ENCODE measurements around the gene EXOC3L4. TPM values are rescaled to one million over a fixed set of nuclear protein-coding genes. Genes with fewer than 3 reads are reported as not detected.

Gene EXOC3L4
- total and polyA plus RNA-seq, 9 of the 15 experiments (the other 6 are each of a cell fraction or from before 2014, with no cell fraction given), result 0.10 to 6.7 (median 0.98) TPM; not detected in 1

DNA sequence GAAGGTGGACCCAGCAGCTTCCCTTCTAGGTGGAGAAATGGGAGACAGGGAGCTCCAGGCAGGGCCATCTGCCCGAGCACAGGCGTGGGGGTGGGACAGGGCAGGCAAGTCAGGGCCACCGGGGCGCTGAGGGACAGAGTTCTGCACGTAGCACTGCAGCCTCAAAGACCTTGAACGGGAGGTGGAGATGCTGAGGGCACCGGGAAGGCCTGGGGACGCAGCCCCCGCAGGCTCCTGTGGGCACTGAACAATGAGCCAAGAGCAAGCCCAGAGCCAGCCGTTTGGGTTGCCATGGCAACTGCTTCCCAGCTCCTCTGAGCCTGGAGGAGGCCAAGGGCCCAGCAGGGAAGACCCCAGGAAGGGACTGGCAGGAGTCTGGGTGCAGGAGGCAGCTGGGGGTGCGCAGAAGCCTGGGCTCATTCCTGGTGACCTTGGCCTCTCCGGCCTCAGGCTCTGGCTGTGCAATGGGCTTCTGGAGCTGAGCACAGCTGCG, 7.1 kb upstream of the EXOC3L4 start:
- 29% methylated on average over 10 of the region's 13 CpGs for WGBS (ENCODE audit: insufficient coverage, low coverage, missing lambda C conversion rate)
- H3K79me2 ChIP-seq (ENCODE audit: control insufficient read depth, insufficient read depth, low read length), result no peaks in the 10 kb centered on the region
- ChIA-PET POLR2A (interaction anchor here (0.6 to 1.3 kb wide), 2 partner anchors 11 to 14 kb away, joined by 3 to 7 read pairs; no protein-coding TSS in a partner anchor), CTCF (ENCODE audit: low intra/inter-chr PET ratio) (no interaction called here)
- no peaks in the 10 kb centered on the region for H3K9me1 ChIP-seq (ENCODE audit: control insufficient read depth, insufficient read depth, low read length)
- no peak for ATAC-seq
- H3K4me1 ChIP-seq (replicated peaks in 1 of 2; ENCODE audit: control insufficient read depth in 2 of 2, insufficient read depth in 2 of 2, low read length in 2 of 2), result peaks cover 8 to 69% of the 10 kb centered on the region in 2 experiments; a peak in 4 of 5 replicates
- no peak overlapping the region for H3K4me3 ChIP-seq
- H3K4me2 ChIP-seq (ENCODE audit: insufficient read depth, low read length), result no peak overlapping the region
- in situ Hi-C loops (cut with MboI) (loop anchor here (10.0 kb wide), 1 partner anchor 447 kb away; no protein-coding TSS in a partner anchor), intact Hi-C loops (cut with micrococcal nuclease) (no loop called here)
- no TSS peak for BruUV-seq (replicated peaks)
- peaks cover 0 to 8% of the 10 kb centered on the region in 2 experiments; a peak in 1 of 5 replicates for H3K27me3 ChIP-seq (ENCODE audit: control insufficient read depth in 2 of 2, insufficient read depth in 2 of 2, low read length in 2 of 2)
- FAIRE-seq, result no peak
- no peak overlapping the region for H3K27ac ChIP-seq (ENCODE audit: extremely low read depth, low read depth, low read length)
- H2AFZ ChIP-seq (ENCODE audit: low read depth, low read length), result no peak overlapping the region
- no peaks in the 10 kb centered on the region for H3K9me3 ChIP-seq (replicated peaks; ENCODE audit: control insufficient read depth, insufficient read depth, low read depth, low read length)
- no peaks in the 10 kb centered on the region for H4K20me1 ChIP-seq (replicated peaks; ENCODE audit: control insufficient read depth, insufficient read depth, low read length)
- no peaks in the 10 kb centered on the region for H3K36me3 ChIP-seq (ENCODE audit: control insufficient read depth, insufficient read depth, low read length)
- DNase-seq (ENCODE audit: extremely low read depth in 1 of 4, low spot score in 3 of 4), result no peak
- no peak overlapping the region for H3K9ac ChIP-seq (ENCODE audit: insufficient read depth in 1 of 2, low read depth in 2 of 2, low read length in 2 of 2)
- TF ChIP-seq RFX1 (IDR thresholded peaks at IDR 0.05), result peak; percentile 83
- no peak for TF ChIP-seq ZNF668 (CRISPR knock-in tag; IDR thresholded peaks at IDR 0.05)

GRCh38 chr14:103088921-103089320, 5.6 kb upstream of the EXOC3L4 start:
- Histone ChIP-seq H3K4me1 (replicated peaks in 1 of 2; ENCODE audit: control insufficient read depth in 2 of 2, insufficient read depth in 2 of 2, low read length in 2 of 2) (peaks cover 8 to 75% of the 10 kb centered on the region in 2 experiments; a peak in 4 of 5 replicates), H3K9me3 (replicated peaks; ENCODE audit: control insufficient read depth, insufficient read depth, low read depth, low read length) (no peaks in the 10 kb centered on the region), H3K36me3 (ENCODE audit: control insufficient read depth, insufficient read depth, low read length) (no peaks in the 10 kb centered on the region), H3K27ac (ENCODE audit: extremely low read depth, low read depth, low read length) (no peak overlapping the region), H3K79me2 (ENCODE audit: control insufficient read depth, insufficient read depth, low read length) (no peaks in the 10 kb centered on the region), H3K27me3 (ENCODE audit: control insufficient read depth in 2 of 2, insufficient read depth in 2 of 2, low read length in 2 of 2) (peaks cover 0 to 8% of the 10 kb centered on the region in 2 experiments; a peak in 1 of 5 replicates), H3K9ac (ENCODE audit: insufficient read depth in 1 of 2, low read depth in 2 of 2, low read length in 2 of 2) (no peak overlapping the region), H4K20me1 (replicated peaks; ENCODE audit: control insufficient read depth, insufficient read depth, low read length) (no peaks in the 10 kb centered on the region), H3K9me1 (ENCODE audit: control insufficient read depth, insufficient read depth, low read length) (no peaks in the 10 kb centered on the region), H3K4me2 (ENCODE audit: insufficient read depth, low read length) (no peak overlapping the region), H3K4me3 (no peak overlapping the region), H2AFZ (ENCODE audit: low read depth, low read length) (no peak overlapping the region)
- CTCF ChIA-PET (ENCODE audit: low intra/inter-chr PET ratio), result no interaction called here
- DNase-seq (ENCODE audit: extremely low read depth in 1 of 4, low spot score in 3 of 4) (no peak), FAIRE-seq (no peak), ATAC-seq (no peak)
- POLR2A ChIA-PET, result interaction anchor here (0.6 kb wide), 2 partner anchors 14 to 245 kb away, joined by 3 read pairs; partner anchors contain the start of gene EIF5
- intact Hi-C loops (cut with micrococcal nuclease), result no loop called here
- in situ Hi-C loops (cut with MboI), result loop anchor here (10.0 kb wide), 1 partner anchor 446 kb away; no protein-coding TSS in a partner anchor
- 42% methylated on average over 6 of the region's 6 CpGs for WGBS (ENCODE audit: insufficient coverage, low coverage, missing lambda C conversion rate)
- TF ChIP-seq, protein P1, sequence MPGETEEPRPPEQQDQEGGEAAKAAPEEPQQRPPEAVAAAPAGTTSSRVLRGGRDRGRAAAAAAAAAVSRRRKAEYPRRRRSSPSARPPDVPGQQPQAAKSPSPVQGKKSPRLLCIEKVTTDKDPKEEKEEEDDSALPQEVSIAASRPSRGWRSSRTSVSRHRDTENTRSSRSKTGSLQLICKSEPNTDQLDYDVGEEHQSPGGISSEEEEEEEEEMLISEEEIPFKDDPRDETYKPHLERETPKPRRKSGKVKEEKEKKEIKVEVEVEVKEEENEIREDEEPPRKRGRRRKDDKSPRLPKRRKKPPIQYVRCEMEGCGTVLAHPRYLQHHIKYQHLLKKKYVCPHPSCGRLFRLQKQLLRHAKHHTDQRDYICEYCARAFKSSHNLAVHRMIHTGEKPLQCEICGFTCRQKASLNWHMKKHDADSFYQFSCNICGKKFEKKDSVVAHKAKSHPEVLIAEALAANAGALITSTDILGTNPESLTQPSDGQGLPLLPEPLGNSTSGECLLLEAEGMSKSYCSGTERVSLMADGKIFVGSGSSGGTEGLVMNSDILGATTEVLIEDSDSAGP (CRISPR knock-in tag; IDR thresholded peaks at IDR 0.05), result no peak
- TF ChIP-seq, protein P2, sequence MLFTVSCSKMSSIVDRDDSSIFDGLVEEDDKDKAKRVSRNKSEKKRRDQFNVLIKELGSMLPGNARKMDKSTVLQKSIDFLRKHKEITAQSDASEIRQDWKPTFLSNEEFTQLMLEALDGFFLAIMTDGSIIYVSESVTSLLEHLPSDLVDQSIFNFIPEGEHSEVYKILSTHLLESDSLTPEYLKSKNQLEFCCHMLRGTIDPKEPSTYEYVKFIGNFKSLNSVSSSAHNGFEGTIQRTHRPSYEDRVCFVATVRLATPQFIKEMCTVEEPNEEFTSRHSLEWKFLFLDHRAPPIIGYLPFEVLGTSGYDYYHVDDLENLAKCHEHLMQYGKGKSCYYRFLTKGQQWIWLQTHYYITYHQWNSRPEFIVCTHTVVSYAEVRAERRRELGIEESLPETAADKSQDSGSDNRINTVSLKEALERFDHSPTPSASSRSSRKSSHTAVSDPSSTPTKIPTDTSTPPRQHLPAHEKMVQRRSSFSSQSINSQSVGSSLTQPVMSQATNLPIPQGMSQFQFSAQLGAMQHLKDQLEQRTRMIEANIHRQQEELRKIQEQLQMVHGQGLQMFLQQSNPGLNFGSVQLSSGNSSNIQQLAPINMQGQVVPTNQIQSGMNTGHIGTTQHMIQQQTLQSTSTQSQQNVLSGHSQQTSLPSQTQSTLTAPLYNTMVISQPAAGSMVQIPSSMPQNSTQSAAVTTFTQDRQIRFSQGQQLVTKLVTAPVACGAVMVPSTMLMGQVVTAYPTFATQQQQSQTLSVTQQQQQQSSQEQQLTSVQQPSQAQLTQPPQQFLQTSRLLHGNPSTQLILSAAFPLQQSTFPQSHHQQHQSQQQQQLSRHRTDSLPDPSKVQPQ (CRISPR knock-in tag; IDR thresholded peaks at IDR 0.05; ENCODE audit: borderline replicate concordance), result no peak
- no peak for TF ChIP-seq PHB (CRISPR knock-in tag; IDR thresholded peaks at IDR 0.05)
- BruUV-seq (replicated peaks), result no TSS peak
